Activated CD8-positive, alpha-beta memory T cell treated with anti-CD3 and anti-CD28 coated beads, Interleukin-2, amount 50 U/mL, for 48 hours (primary cell): Measurements from ENCODE around the gene MPP2.
"Not testable (repeated sequence)": the region's sequence is repeated elsewhere in the genome, so short reads cannot be mapped to it uniquely, and the experiment has no call there.

Experiments used
- DNase-seq: peaks from one replicate; pipeline ENCODE4 v3.0.0-alpha.2; 2020

MPP2 gene

GRCh38 chr17:43900858-43901754, 6.2 kb downstream of the MPP2 start:
- no peak for DNase-seq

GRCh38 chr17:43900183-43900857, 7.0 kb downstream of the MPP2 start:
- DNase-seq, result peak; percentile 91

GRCh38 chr17:43898446-43898845, 8.9 kb downstream of the MPP2 start:
- no peak for DNase-seq

GRCh38 chr17:43897831-43898230, 9.5 kb downstream of the MPP2 start:
- DNase-seq, result no peak

GRCh38 chr17:43894494-43894893, 12.8 kb downstream of the MPP2 start:
- not testable (repeated sequence) for DNase-seq

- DNase-seq, result no peak
Observed at GRCh38 chr17:43892647-43892952, 14.7 kb downstream of the MPP2 start.

- no peak for DNase-seq
Observed at GRCh38 chr17:43891851-43892646, 15.3 kb downstream of the MPP2 start.

- DNase-seq, result no peak
Observed at GRCh38 chr17:43890240-43890639, 17.1 kb downstream of the MPP2 start.

GRCh38 chr17:43888548-43888947, 18.8 kb downstream of the MPP2 start:
- no peak for DNase-seq

- DNase-seq, result no peak
Observed at GRCh38 chr17:43882761-43883415, 24.4 kb downstream of the MPP2 start.

- DNase-seq, result no peak
Observed at GRCh38 chr17:43881758-43882505, 25.4 kb downstream of the MPP2 start.

GRCh38 chr17:43881181-43881580, 26.2 kb downstream of the MPP2 start:
- DNase-seq, result no peak

GRCh38 chr17:43880420-43880991, 26.8 kb downstream of the MPP2 start:
- peak; percentile 75 for DNase-seq

- no peak for DNase-seq
Observed at GRCh38 chr17:43879723-43880419, 27.5 kb downstream of the MPP2 start.

GRCh38 chr17:43878260-43879175, 28.8 kb downstream of the MPP2 start:
- DNase-seq, result peak; percentile 90

- DNase-seq, result no peak
Observed at GRCh38 chr17:43877451-43878155, 29.7 kb downstream of the MPP2 start.

- no peak for DNase-seq
Observed at GRCh38 chr17:43877031-43877430, 30.3 kb downstream of the MPP2 start.

GRCh38 chr17:43875476-43876147, 31.7 kb downstream of the MPP2 start:
- DNase-seq, result no peak

GRCh38 chr17:43874293-43874692, 33.0 kb downstream of the MPP2 start:
- no peak for DNase-seq
